GM20000 (cell line): ENCODE measurements around the gene IFNL1.

Experiments
- DNase-seq: peaks from one replicate; pipeline ENCODE4 v3.0.0; 2012; ENCODE audit warnings: low spot score
- TF ChIP-seq, protein P1 (sequence below): IDR thresholded peaks from 2 replicates; pipeline ENCODE4 v1.5.1; 2012; ENCODE audit warnings: mild to moderate bottlenecking, control low read depth; ENCODE audit errors: extremely low read depth, missing control alignments

Gene IFNL1

DNA sequence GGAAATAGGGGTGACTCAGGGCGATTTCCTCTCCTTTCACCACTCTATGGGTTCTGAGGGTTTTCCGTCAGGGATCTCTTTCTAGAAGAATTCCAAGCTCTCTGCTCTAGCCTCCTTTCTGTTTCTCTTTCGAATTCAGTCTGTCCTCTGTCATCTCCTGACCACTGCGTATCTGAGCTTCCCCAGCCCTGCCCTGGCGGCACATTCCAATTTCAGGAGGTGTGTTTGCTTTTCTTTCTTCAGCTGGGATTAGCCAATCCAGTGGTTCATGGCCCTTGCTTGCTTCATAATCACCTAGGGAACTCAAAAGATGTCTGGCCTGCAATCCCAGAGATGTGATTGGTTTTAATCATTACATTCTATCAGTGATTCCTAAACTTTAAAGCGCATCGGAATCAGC is 18.6 kb upstream of the IFNL1 start:
- TF ChIP-seq, protein P1, sequence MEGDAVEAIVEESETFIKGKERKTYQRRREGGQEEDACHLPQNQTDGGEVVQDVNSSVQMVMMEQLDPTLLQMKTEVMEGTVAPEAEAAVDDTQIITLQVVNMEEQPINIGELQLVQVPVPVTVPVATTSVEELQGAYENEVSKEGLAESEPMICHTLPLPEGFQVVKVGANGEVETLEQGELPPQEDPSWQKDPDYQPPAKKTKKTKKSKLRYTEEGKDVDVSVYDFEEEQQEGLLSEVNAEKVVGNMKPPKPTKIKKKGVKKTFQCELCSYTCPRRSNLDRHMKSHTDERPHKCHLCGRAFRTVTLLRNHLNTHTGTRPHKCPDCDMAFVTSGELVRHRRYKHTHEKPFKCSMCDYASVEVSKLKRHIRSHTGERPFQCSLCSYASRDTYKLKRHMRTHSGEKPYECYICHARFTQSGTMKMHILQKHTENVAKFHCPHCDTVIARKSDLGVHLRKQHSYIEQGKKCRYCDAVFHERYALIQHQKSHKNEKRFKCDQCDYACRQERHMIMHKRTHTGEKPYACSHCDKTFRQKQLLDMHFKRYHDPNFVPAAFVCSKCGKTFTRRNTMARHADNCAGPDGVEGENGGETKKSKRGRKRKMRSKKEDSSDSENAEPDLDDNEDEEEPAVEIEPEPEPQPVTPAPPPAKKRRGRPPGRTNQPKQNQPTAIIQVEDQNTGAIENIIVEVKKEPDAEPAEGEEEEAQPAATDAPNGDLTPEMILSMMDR = no peak
- no peak for DNase-seq

DNA sequence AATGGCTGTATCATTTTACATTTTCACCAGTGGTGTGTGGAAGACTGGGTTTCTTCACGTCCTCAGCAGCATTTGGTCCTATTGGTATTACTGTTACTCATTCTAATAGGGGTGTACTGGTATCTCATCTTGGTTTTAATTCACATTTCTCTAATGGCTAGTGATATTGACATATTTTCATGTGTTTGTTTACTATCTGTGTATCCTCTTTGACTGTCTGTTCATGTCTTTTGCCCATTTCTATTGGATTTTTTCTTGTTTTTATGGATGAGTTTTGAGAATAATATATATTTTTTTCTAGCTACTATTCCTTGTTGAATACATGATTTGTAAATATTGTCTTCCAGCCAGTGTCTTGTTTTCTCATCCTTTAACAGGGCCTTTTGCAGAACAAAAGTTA is 14.2 kb upstream of the IFNL1 start:
- TF ChIP-seq, protein P1 = no peak
- DNase-seq = no peak

DNA sequence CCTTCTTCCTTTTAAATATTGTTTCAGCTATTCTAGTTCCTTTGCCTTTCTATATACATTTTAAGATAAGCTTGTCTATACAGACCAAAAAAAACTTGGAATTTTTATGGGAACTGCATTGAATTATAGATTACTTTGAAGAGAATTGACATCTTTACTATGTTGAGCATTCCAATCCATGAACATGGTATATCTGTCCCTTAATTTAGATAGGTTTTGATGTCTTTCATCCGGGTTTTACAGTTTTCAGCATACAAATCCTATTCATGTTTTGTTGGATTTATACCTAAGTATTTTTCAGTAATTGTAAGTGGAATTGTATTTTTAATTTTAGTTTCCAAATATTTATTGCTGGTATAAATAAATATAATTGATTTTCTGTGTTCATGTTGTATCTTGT is 12.2 kb upstream of the IFNL1 start:
- DNase-seq = no peak
- TF ChIP-seq, protein P1 = no peak

DNA sequence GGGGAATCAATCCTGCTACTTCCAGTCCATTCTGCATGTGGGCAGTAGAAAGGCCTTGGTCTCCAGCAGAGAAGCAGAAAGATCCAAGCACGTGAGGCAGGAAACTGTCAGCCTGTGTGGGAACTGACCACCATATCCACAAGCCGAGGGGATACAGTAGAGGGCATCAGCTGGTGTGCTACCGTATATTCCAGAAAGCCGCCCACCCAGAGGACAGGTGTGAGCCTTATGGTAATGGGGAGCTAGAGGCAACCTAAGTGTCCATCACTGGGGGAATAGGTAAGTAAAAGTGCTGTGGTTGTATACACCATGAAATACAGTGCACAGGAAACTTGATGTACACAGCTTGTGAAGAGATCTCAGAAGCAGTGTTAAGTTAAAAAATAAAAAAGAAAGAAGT is 2.8 kb upstream of the IFNL1 start:
- TF ChIP-seq, protein P1 = no peak

DNA sequence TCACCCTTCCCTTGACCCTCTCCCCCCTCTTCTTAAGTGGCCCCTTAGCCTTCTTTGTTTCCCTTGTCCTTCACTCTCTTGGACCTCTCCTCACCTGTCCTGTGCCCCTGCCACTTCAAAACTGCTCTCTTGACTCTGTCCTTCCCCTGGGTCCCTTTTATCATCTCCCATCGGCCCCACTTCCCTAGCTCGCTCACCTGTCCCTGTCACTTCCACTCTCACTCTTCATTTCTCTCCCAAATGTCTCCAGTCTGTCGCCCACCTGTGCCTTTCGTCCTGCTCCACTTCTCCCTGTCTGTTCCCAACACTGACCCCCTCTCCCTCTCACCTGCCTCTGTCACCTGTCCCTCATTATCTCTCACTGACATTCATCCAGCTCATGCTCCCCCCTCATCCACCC is 699 bp downstream of the IFNL1 start:
- no peak for DNase-seq
- TF ChIP-seq, protein P1 = no peak

More for the DNA sequence above, 2.8 kb upstream of the IFNL1 start:
- no peak for DNase-seq

DNA sequence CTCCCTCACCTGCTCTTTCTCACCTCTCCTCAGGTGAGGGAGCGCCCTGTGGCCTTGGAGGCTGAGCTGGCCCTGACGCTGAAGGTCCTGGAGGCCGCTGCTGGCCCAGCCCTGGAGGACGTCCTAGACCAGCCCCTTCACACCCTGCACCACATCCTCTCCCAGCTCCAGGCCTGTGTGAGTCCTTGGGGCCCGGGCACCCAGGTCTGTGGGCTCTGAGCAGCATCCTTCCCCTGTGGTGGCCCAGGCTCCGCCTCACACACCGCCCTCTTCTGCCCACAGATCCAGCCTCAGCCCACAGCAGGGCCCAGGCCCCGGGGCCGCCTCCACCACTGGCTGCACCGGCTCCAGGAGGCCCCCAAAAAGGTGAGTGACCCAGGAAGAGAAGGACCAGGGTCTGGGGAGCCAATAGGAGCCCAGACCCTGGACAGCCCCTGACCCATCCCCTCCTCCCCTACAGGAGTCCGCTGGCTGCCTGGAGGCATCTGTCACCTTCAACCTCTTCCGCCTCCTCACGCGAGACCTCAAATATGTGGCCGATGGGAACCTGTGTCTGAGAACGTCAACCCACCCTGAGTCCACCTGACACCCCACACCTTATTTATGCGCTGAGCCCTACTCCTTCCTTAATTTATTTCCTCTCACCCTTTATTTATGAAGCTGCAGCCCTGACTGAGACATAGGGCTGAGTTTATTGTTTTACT is 1.9 kb downstream of the IFNL1 start:
- no peak for DNase-seq

DNA sequence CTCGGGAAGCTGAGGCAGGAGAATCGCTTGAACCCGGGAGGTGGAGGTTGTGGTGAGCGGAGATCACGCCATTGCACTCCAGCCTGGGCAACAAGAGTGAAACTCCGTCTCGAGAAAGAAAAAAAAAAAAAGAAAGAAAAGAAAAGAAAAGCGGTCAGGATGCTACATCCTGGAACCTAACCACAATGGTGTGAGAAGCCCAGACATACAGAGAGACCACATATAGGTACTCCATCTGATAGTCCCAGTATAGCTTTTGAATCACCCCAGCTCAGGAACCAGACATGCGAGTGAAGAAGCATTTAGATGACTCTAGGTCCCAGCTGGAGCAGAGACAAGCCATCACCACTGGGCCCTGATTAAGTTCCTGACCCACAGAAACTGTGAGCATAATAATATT is 3.2 kb downstream of the IFNL1 start:
- TF ChIP-seq, protein P1 = no peak
- no peak for DNase-seq

More for the DNA sequence above, 1.9 kb downstream of the IFNL1 start:
- TF ChIP-seq, protein P1 = no peak
